ENCODE results near the gene SCPEP1. TPM values are rescaled to one million over a fixed set of nuclear protein-coding genes. Genes with fewer than 3 reads are reported as not detected.

SCPEP1 gene, protein sequence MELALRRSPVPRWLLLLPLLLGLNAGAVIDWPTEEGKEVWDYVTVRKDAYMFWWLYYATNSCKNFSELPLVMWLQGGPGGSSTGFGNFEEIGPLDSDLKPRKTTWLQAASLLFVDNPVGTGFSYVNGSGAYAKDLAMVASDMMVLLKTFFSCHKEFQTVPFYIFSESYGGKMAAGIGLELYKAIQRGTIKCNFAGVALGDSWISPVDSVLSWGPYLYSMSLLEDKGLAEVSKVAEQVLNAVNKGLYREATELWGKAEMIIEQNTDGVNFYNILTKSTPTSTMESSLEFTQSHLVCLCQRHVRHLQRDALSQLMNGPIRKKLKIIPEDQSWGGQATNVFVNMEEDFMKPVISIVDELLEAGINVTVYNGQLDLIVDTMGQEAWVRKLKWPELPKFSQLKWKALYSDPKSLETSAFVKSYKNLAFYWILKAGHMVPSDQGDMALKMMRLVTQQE
- 10 to 100 TPM in 5 of 6 experiments, 1 to 10 TPM in 1; 9.2 to 35.4 (median 24.8) TPM for total RNA-seq
- long read RNA-seq, transcript SCPEP1-201 (13 exons, 1,942 nt): major isoform, 11 of 14 reads
- long read RNA-seq, partial matches to known transcripts: 1 of 14 reads
- long read RNA-seq, other reads (novel, unspliced or antisense): 2 of 14 reads

DNA sequence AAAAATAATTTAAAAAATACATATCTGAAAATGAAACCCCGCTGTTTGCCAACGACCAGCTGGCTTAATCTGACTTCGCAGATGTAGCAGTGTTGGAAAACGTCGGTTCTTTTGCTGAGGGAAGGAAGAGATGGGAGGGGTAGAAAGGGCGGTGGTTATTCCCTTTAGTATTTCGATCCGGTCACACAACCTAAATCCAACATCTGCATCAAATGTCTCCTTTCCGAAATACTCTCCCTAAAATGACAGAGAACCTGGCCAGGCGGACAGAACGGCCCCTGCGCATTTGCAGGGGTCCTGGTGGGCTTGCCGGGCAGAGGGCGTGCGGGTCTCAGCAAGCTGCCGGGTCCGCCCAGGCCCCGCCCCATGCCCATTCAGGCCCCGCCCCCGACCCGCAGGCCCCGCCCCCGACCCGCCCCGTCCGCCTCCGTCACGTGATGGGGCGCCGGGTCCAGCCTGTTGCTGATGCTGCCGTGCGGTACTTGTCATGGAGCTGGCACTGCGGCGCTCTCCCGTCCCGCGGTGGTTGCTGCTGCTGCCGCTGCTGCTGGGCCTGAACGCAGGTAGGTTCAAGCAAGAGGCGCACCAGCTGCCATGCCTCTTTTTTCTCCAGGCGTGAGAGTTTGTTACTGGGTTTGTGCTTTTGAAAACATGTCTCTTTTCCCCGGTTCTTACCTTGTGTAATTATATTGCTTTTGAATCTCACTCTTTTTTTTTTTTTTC lies at the start of gene SCPEP1:
TSS of gene SCPEP1 (plus strand) at position 459 of the 723 bp plus-strand sequence. CDS start at position 488, 29 bp downstream.
- Histone ChIP-seq H3K27ac (peak within 1 kb of the TSS in 2 of 3 donors; percentile 4 to 38), H3K4me1 (peaks cover 0 to 9% (median 4%) of the 10 kb centered on the region in 4 donors), H3K36me3 (no peaks in the 10 kb centered on the region), H3K9me3 (no peaks in the 10 kb centered on the region), H3K27me3 (no peaks in the 10 kb centered on the region), H3K4me3 (peak within 1 kb of the TSS; percentile 41 to 63 (median 51))
- intact Hi-C loops (cut with DNase I): no loop called here
- ATAC-seq: peak; percentile 96 to 98 (median 98)
- WGBS (ENCODE audit: insufficient coverage, low coverage, low lambda C conversion rate, missing lambda C conversion rate): 5% methylated on average over 11 of the region's 42 CpGs
- TF ChIP-seq, protein P1, sequence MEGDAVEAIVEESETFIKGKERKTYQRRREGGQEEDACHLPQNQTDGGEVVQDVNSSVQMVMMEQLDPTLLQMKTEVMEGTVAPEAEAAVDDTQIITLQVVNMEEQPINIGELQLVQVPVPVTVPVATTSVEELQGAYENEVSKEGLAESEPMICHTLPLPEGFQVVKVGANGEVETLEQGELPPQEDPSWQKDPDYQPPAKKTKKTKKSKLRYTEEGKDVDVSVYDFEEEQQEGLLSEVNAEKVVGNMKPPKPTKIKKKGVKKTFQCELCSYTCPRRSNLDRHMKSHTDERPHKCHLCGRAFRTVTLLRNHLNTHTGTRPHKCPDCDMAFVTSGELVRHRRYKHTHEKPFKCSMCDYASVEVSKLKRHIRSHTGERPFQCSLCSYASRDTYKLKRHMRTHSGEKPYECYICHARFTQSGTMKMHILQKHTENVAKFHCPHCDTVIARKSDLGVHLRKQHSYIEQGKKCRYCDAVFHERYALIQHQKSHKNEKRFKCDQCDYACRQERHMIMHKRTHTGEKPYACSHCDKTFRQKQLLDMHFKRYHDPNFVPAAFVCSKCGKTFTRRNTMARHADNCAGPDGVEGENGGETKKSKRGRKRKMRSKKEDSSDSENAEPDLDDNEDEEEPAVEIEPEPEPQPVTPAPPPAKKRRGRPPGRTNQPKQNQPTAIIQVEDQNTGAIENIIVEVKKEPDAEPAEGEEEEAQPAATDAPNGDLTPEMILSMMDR (IDR thresholded peaks at IDR 0.05): no peak
- TF ChIP-seq POLR2A (IDR thresholded peaks at IDR 0.05): peak; percentile 67
- peak; percentile 87 to 92 (median 90) for DNase-seq

DNA sequence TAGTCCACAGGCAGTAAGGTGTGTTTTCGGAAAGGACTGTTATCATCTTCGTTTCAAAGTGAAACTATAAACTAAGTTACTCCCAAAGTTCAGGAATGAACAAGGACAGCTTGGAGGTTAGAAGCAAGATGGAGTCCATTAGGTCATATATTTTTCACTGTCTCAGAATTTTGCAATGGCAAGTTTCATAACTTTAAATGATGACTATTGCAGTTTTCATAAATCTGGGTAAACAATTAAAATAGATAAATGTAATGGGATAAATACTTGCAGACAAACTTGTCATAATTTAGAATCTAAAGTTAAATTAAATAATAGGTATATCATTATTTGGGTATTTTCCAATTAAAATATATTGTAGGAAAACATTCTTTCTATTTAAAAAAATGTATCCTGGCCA lies 49.3 kb upstream of the SCPEP1 start:
- TF ChIP-seq, protein P1 (IDR thresholded peaks at IDR 0.05): no peak
- TF ChIP-seq POLR2A (IDR thresholded peaks at IDR 0.05): no peak
- WGBS (ENCODE audit: insufficient coverage, low coverage, low lambda C conversion rate, missing lambda C conversion rate): 93% methylated on average over 2 of the region's 2 CpGs
- Histone ChIP-seq H3K4me1 (peaks cover 0 to 14% (median 5%) of the 10 kb centered on the region in 4 donors), H3K9me3 (no peaks in the 10 kb centered on the region), H3K36me3 (no peaks in the 10 kb centered on the region), H3K27me3 (no peaks in the 10 kb centered on the region), H3K4me3 (no peak overlapping the region), H3K27ac (no peak overlapping the region)
- ATAC-seq: no peak
- intact Hi-C loops (cut with DNase I): no loop called here
- DNase-seq: no peak

DNA sequence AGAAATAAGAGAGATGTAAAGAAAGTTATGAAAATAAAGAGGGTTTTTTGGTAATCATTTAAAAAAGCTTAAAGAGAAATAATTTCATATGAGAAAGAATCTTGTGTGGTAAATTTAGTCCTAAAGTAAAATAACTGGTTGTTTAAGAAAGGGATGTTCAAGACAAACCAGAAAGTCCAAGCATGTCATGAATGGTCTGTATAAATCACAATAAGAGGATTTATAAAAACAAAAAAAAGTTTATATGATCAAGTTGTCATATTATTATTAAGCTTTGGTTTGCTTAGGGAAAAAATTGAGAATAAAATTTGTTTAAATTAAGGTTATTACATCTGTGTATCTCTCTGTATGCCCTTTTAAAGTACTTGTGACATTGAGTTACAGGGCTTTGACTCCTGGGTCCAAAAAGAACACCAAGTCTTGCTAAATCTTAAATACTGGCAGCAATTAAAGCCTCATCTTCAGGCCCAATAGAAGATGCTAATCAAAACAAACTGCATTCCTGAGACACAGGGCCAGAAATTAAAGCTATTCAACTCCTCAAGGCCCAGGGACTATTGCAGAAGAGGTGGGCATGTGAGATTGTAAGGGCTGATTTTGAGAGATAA lies 48.5 kb upstream of the SCPEP1 start:
- no peaks in the 10 kb centered on the region for H3K27me3 ChIP-seq
- H3K4me1 ChIP-seq: peaks cover 0 to 14% (median 5%) of the 10 kb centered on the region in 4 donors
- no peak for DNase-seq
- no peak for ATAC-seq
- intact Hi-C loops (cut with DNase I): no loop called here
- no peak overlapping the region for H3K27ac ChIP-seq
- TF ChIP-seq POLR2A (IDR thresholded peaks at IDR 0.05): no peak
- TF ChIP-seq, protein P1 (IDR thresholded peaks at IDR 0.05): no peak
- no peaks in the 10 kb centered on the region for H3K9me3 ChIP-seq
- no peaks in the 10 kb centered on the region for H3K36me3 ChIP-seq
- no peak overlapping the region for H3K4me3 ChIP-seq

DNA sequence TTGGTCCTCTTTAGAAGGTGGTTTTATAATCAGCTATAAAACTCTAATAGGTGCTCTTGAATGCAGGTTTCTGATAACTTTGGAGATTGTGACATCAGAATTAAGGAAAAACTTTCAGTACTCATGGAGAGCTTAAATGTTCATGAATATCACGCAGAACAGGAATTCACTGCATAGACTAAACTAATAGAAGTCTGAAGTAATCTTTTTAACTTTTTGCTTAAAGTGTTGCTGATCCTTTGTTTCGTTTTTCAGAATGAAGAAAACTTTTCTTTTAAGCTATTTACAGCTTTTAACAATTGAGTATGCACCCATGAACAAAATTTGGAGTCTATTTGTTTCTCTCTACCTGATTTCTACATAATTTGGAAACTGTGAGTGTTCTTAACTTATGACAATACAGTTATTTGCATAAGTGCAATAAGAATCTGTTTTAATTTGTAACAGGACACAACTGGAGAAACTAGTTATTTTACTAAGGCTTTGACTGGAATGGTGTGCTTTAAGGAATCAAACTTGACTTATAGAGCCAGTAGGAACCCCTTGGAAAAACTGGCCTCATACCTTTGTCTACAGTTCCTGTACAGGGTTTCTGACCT lies 47.1 kb upstream of the SCPEP1 start:
- no peaks in the 10 kb centered on the region for H3K36me3 ChIP-seq
- 97% methylated on average over 2 of the region's 2 CpGs for WGBS (ENCODE audit: insufficient coverage, low coverage, low lambda C conversion rate, missing lambda C conversion rate)

More for the DNA sequence above, 47.1 kb upstream of the SCPEP1 start:
- Histone ChIP-seq H3K9me3 (no peaks in the 10 kb centered on the region), H3K4me3 (no peak overlapping the region), H3K27me3 (no peaks in the 10 kb centered on the region), H3K27ac (no peak overlapping the region), H3K4me1 (peaks cover 0 to 14% (median 5%) of the 10 kb centered on the region in 4 donors)
- intact Hi-C loops (cut with DNase I): no loop called here
- no peak for ATAC-seq
- no peak for TF ChIP-seq POLR2A (IDR thresholded peaks at IDR 0.05)
- TF ChIP-seq, protein P1 (IDR thresholded peaks at IDR 0.05): no peak
- no peak for DNase-seq

Data from right lobe of liver (tissue), 6 donors.